NOMO-1 treated with DMSO at 0.1 percent for 48 hours (cell line): ENCODE measurements around the gene MBD2.

Experiments
- DNase-seq: peaks from one replicate; lab custom pipeline; 2025; ENCODE audit not compliant: unreplicated experiment; lab: John Stamatoyannopoulos, UW

The MBD2 gene

GRCh38 chr18:54203914-54204313 is 20.6 kb downstream of the MBD2 start:
- no peak for DNase-seq

- DNase-seq, result no peak
These were observed 21.6 kb downstream of the MBD2 start for GRCh38 chr18:54202851-54203250.

- DNase-seq, result no peak
These were observed 26.6 kb downstream of the MBD2 start for GRCh38 chr18:54197747-54198411.

GRCh38 chr18:54193786-54194185 is 30.7 kb downstream of the MBD2 start:
- DNase-seq, result no peak

GRCh38 chr18:54192900-54193299 is 31.6 kb downstream of the MBD2 start:
- no peak for DNase-seq

- DNase-seq, result no peak
These were observed 32.1 kb downstream of the MBD2 start for GRCh38 chr18:54192415-54192814.

- DNase-seq, result no peak
These were observed 33.1 kb downstream of the MBD2 start for GRCh38 chr18:54191352-54191751.

GRCh38 chr18:54187372-54187771 is 37.1 kb downstream of the MBD2 start:
- DNase-seq, result no peak

- no peak for DNase-seq
These were observed 39.6 kb downstream of the MBD2 start for GRCh38 chr18:54184836-54185235.

- DNase-seq, result no peak
These were observed 41.1 kb downstream of the MBD2 start for GRCh38 chr18:54183390-54183789.

GRCh38 chr18:54181856-54182602 is 42.4 kb downstream of the MBD2 start:
- DNase-seq, result no peak

GRCh38 chr18:54173980-54174630 is 50.4 kb downstream of the MBD2 start:
- no peak for DNase-seq

- DNase-seq, result no peak
These were observed 51.2 kb downstream of the MBD2 start for GRCh38 chr18:54173250-54173649.

- DNase-seq, result no peak
These were observed 54.8 kb downstream of the MBD2 start for GRCh38 chr18:54169431-54170403.

- DNase-seq, result no peak
These were observed 59.0 kb downstream of the MBD2 start for GRCh38 chr18:54165450-54165849.

- no peak for DNase-seq
These were observed 61.0 kb downstream of the MBD2 start for GRCh38 chr18:54163453-54163852.

- DNase-seq, result no peak
These were observed 62.0 kb downstream of the MBD2 start for GRCh38 chr18:54162431-54162830.

- no peak for DNase-seq
These were observed 63.2 kb downstream of the MBD2 start for GRCh38 chr18:54161267-54161666.

GRCh38 chr18:54159906-54160305 is 64.6 kb downstream of the MBD2 start:
- no peak for DNase-seq

GRCh38 chr18:54157646-54158385 is 66.7 kb downstream of the MBD2 start:
- DNase-seq, result no peak
